Heart right ventricle (tissue), 16 donors: ENCODE results near the gene CNOT2. TPM values are rescaled to one million over a fixed set of nuclear protein-coding genes. Genes with fewer than 3 reads are reported as not detected.

Experiments used
- ATAC-seq, 8 donors: fragments of 200-7000 bp; cut with Tn5 transposase; one replicate each; pipeline ENCODE4 v1.9.1; 2020; ENCODE audit warnings: mild to moderate bottlenecking in 8 of 8, moderate library complexity in 8 of 8, moderate number of reproducible peaks in 1 of 8
- DNase-seq, 2 donors: peaks; one replicate each; pipeline ENCODE4 v3.0.0-alpha.2; 2020
- H3K27ac ChIP-seq, 10 donors: fragments of 200-600 bp; sonication (generic) in 2 of 10; one replicate each; pipeline versions ENCODE4 v1.5.0 to v1.8.0; 2020 to 2022; ENCODE audit warnings: mild to moderate bottlenecking in 3 of 10
- H3K27me3 ChIP-seq, 7 donors: fragments of 200-600 bp; one replicate each; pipeline ENCODE4 v1.8.0; 2021 to 2022; ENCODE audit warnings: mild to moderate bottlenecking in 2 of 7
- H3K36me3 ChIP-seq, 9 donors: fragments of 200-600 bp; sonication (generic) in 1 of 9; one replicate each; pipeline versions ENCODE4 v1.5.0 to v1.8.0; 2020 to 2022; ENCODE audit warnings: mild to moderate bottlenecking in 2 of 9
- H3K4me1 ChIP-seq, 9 donors: fragments of 200-600 bp; sonication (generic) in 1 of 9; one replicate each; pipeline versions ENCODE4 v1.5.0 to v1.8.0; 2020 to 2022; ENCODE audit warnings: mild to moderate bottlenecking in 4 of 9
- H3K4me3 ChIP-seq, 10 donors: fragments of 200-600 bp; sonication (generic) in 2 of 10; one replicate each; pipeline versions ENCODE4 v1.5.0 to v1.8.0; 2020 to 2022; ENCODE audit warnings: mild to moderate bottlenecking in 7 of 10, moderate library complexity in 2 of 10
- H3K9me3 ChIP-seq, 11 donors: fragments of 200-600 bp in 10 of 11; sonication (generic) in 2 of 11; one replicate each; pipeline versions ENCODE4 v1.5.0 to v1.8.0; 2013 to 2022; ENCODE audit warnings: mild to moderate bottlenecking in 2 of 11, control low read depth in 1 of 11, moderate library complexity in 1 of 11
- CTCF ChIP-seq, 9 donors: fragments of 200-600 bp; sonication (generic) in 2 of 9; IDR thresholded peaks; one replicate each; pipeline versions ENCODE4 v1.5.0 to v1.8.0; 2021 to 2022; ENCODE audit warnings: antibody characterized with exemption in 9 of 9, mild to moderate bottlenecking in 5 of 9, moderate library complexity in 1 of 9
- WGBS, 2 donors: extraction: QIAGEN DNeasy Blood & Tissue Kit; methylation state at CpG; one replicate each; pipeline ENCODE4 v1.1.7; 2013; ENCODE audit warnings: inconsistent platforms in 1 of 2; 5-methylcytosine and 5-hydroxymethylcytosine counted together
- intact Hi-C, 10 donors: fragments of 100-400 bp; cut with DNase I; formaldehyde crosslinking; loops; one replicate each; pipeline versions ENCODE4 v1.11.1 to v1.14.2; 2022
- polyA plus RNA-seq, 2 donors: library from polyadenylated mRNA; stranded (reverse); fragments of 200-250 nt; gene quantifications; one replicate each; pipeline ENCODE4 v1.2.3, GENCODE V29; 2013
- total RNA-seq, 10 donors: library from RNA; stranded (reverse); fragmentation: NEBNext Ultra II Directional in 3 of 10; extraction: Animal tissue kit (Norgen Biotek cat#: 25700) in 3 of 10; gene quantifications; one replicate each; pipeline versions ENCODE4 v1.2.1 to v1.2.4, GENCODE V29; 2021 to 2023
- donor health status: Arrhythmogenic right ventricular cardiomyopathy.
- donor health status: ischemic (EF 13 %, LVEDD 7.1; RV severe dilation, severe dysfunction).
- donor health status: healthy with polysubstance abuse.
- donor health status: DM: no; HTN: yes; CAD: no.
- donor health status: DM: no; HTN: no; CAD: no.
- donor health status: ischemic (EF 25% LVEDD 6.9; RV normal size, moderate dysfunction).
- donor health status: ischemic (EF 25% LVEDD 5.7; RV mildly dilated, moderate dysfunction).
- donor health status: healthy.
- donor health status: DM: yes; HTN: yes; CAD: no.
- donor health status: Ischemic cardiomyopathy.
- donor health status: ischemic (EF 35%, LVEDD 5.7; RV mildly dilated, moderate dysfunction).
- donor health status: nonischemic (EF 11% LVEDD 7.7; RV severe dilation, severe dysfunction).
- donor health status: DM: yes; HTN: yes; CAD: no.
- donor health status: PGD.
- donor health status: ischemic (EF 29% LVEDD 5.4; RV normal size, mild dysfunction).
- donor health status: nonischemic (EF 23%, LVEDD 6.1; RV moderate dilation, normal function).

Gene CNOT2
- total and polyA plus RNA-seq, 12 donors: 17.6 to 43.0 (median 35.0) TPM

- 90 to 92% methylated on average over 3 of the region's 3 CpGs for WGBS, 2 donors
- DNase-seq (no peak), ATAC-seq (no peak)
- H3K4me1 ChIP-seq: peaks cover 0 to 15% (median 0%) of the 10 kb centered on the region in 9 donors
- H3K9me3 ChIP-seq: peaks cover 0 to 15% (median 0%) of the 10 kb centered on the region in 11 donors
- H3K27me3 ChIP-seq: no peaks in the 10 kb centered on the region
- intact Hi-C loops: loop anchor here in 1 of 10 donors (10.0 kb wide), 1 partner anchor 52 kb away; no protein-coding TSS in a partner anchor
- no peak overlapping the region for H3K27ac ChIP-seq
- TF ChIP-seq CTCF (IDR thresholded peaks at IDR 0.05): no peak
- H3K4me3 ChIP-seq: no peak overlapping the region
- peaks cover 0 to 31% (median 0%) of the 10 kb centered on the region in 9 donors for H3K36me3 ChIP-seq
Observed at GRCh38 chr12:70306676-70307075, 63.4 kb downstream of the CNOT2 start.

GRCh38 chr12:70307868-70308267 lies 64.6 kb downstream of the CNOT2 start:
- DNase-seq (no peak), ATAC-seq (no peak)
- WGBS, 2 donors: 99% methylated on average over 4 of the region's 4 CpGs
- H3K4me1 ChIP-seq: peaks cover 0 to 15% (median 0%) of the 10 kb centered on the region in 9 donors
- peaks cover 0 to 34% (median 0%) of the 10 kb centered on the region in 9 donors for H3K36me3 ChIP-seq
- no peak overlapping the region for H3K27ac ChIP-seq
- H3K9me3 ChIP-seq: peaks cover 0 to 14% (median 0%) of the 10 kb centered on the region in 11 donors
- TF ChIP-seq CTCF (IDR thresholded peaks at IDR 0.05): no peak
- intact Hi-C loops: loop anchor here in 1 of 10 donors (10.0 kb wide), 1 partner anchor 53 kb away; no protein-coding TSS in a partner anchor
- no peaks in the 10 kb centered on the region for H3K27me3 ChIP-seq
- H3K4me3 ChIP-seq: no peak overlapping the region

- WGBS, 2 donors: 90 to 93% methylated on average over 2 of the region's 2 CpGs
- intact Hi-C loops: loop anchor here in 1 of 10 donors (10.0 kb wide), 1 partner anchor 55 kb away; no protein-coding TSS in a partner anchor
- TF ChIP-seq CTCF (IDR thresholded peaks at IDR 0.05): no peak
Observed at GRCh38 chr12:70309348-70309747, 66.1 kb downstream of the CNOT2 start.

GRCh38 chr12:70314145-70314544 lies 70.9 kb downstream of the CNOT2 start:
- H3K27me3 ChIP-seq: no peaks in the 10 kb centered on the region
- peaks cover 0 to 37% (median 0%) of the 10 kb centered on the region in 9 donors for H3K4me1 ChIP-seq
- TF ChIP-seq CTCF (IDR thresholded peaks at IDR 0.05): no peak
- H3K27ac ChIP-seq: no peak overlapping the region
- intact Hi-C loops: no loop called here
- H3K9me3 ChIP-seq: no peaks in the 10 kb centered on the region
- ATAC-seq (no peak), DNase-seq (no peak)
- peaks cover 0 to 29% (median 0%) of the 10 kb centered on the region in 9 donors for H3K36me3 ChIP-seq
- no peak overlapping the region for H3K4me3 ChIP-seq

More at GRCh38 chr12:70309348-70309747, 66.1 kb downstream of the CNOT2 start:
- no peak overlapping the region for H3K27ac ChIP-seq
- DNase-seq (no peak), ATAC-seq (no peak)
- H3K4me3 ChIP-seq: no peak overlapping the region
- peaks cover 0 to 29% (median 0%) of the 10 kb centered on the region in 9 donors for H3K36me3 ChIP-seq
- H3K9me3 ChIP-seq: peaks cover 0 to 4% (median 0%) of the 10 kb centered on the region in 11 donors
- peaks cover 0 to 15% (median 0%) of the 10 kb centered on the region in 9 donors for H3K4me1 ChIP-seq
- H3K27me3 ChIP-seq: no peaks in the 10 kb centered on the region
